Dendritic cell treated with granulocyte-macrophage colony-stimulating factor and Interleukin-4, amounts not matched to agents 40 ng/mL and 50 ng/mL, for 4 days (primary cell): ENCODE data around the gene PIGV.
"Not testable (repeated sequence)": the region's sequence is repeated elsewhere in the genome, so short reads cannot be mapped to it uniquely, and the experiment has no call there.

Source experiments
- H3K27ac Mint-ChIP-seq: one replicate; pipeline ENCODE4 v1.8.0; 2022; ENCODE audit warnings: mild to moderate bottlenecking, mixed read lengths
- H3K27me3 Mint-ChIP-seq: one replicate; pipeline ENCODE4 v1.8.0; 2022; ENCODE audit warnings: mild to moderate bottlenecking, mixed read lengths
- H3K36me3 Mint-ChIP-seq: one replicate; pipeline ENCODE4 v1.8.0; 2022; ENCODE audit warnings: low read depth, mixed read lengths
- H3K4me1 Mint-ChIP-seq: one replicate; pipeline ENCODE4 v1.8.0; 2022; ENCODE audit warnings: low read depth, mixed read lengths
- H3K4me3 Mint-ChIP-seq: one replicate; pipeline ENCODE4 v1.8.0; 2022; ENCODE audit warnings: mild to moderate bottlenecking, moderate library complexity, mixed read lengths
- H3K9me3 Mint-ChIP-seq: one replicate; pipeline ENCODE4 v1.8.0; 2022; ENCODE audit warnings: mixed read lengths
- intact Hi-C: fragments of 100-400 bp; cut with micrococcal nuclease; formaldehyde crosslinking; loops from one replicate; pipeline ENCODE4 v1.15.0; 2022

The PIGV gene

DNA sequence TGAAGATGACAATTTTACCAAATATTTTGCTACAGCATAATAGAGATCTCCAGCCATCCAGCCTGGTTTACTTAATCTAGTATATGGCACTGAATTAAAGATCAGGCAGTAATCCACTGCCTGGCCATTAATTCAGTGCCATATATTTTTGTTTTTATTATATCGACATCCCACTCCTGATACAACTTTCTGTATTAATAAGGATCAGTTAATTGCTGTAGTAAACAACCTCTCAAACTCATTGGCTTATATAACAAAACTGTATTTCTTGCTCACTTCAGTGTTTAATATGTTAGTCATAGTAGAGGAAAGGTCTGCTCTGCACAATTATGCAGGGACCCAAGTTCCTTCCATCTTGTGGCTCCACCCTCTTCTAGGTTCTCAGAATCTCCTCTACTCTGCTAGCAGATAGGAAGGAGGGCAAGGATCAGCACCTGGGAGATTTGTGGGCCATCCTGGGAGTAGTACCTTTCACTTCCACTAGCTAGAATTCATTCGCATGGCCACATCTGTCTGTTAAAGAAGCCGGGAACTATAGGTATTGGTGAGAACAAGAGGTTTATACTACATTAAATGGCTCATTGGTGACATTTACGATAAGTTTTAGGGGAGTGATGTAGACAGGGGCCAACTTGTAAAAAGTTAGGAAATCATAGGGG lies 35.1 kb downstream of the PIGV start:
- Mint-ChIP-seq H3K4me1 (peaks cover 42% of the 10 kb centered on the region), H3K36me3 (peaks cover 9% of the 10 kb centered on the region), H3K27ac (no peak overlapping the region), H3K27me3 (peaks cover 2% of the 10 kb centered on the region), H3K9me3 (no peaks in the 10 kb centered on the region), H3K4me3 (no peak overlapping the region)
- intact Hi-C loops: no loop called here

DNA sequence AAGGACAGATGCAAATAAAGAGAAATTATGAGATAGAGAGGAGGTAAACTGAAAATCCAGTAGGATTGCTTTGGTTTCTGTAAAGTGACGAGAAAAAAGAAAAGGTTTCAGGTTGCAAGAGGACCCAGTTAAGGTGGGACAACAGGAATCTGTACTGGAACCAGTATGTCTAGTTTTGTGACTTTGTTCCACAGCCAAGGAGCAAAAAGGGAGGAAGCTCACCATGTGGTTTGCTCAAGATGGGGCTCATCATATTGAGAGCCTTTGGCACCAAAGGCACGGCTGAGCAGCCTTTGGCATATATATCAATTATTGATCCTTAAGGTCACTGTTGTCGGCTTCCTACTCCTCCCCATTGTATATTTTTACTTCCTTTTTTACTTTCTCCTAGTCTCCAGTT lies 37.0 kb downstream of the PIGV start:
- intact Hi-C loops: no loop called here
- Mint-ChIP-seq H3K27ac (no peak overlapping the region), H3K27me3 (no peaks in the 10 kb centered on the region), H3K4me1 (peaks cover 60% of the 10 kb centered on the region), H3K4me3 (no peak overlapping the region), H3K36me3 (peaks cover 23% of the 10 kb centered on the region), H3K9me3 (no peaks in the 10 kb centered on the region)

DNA sequence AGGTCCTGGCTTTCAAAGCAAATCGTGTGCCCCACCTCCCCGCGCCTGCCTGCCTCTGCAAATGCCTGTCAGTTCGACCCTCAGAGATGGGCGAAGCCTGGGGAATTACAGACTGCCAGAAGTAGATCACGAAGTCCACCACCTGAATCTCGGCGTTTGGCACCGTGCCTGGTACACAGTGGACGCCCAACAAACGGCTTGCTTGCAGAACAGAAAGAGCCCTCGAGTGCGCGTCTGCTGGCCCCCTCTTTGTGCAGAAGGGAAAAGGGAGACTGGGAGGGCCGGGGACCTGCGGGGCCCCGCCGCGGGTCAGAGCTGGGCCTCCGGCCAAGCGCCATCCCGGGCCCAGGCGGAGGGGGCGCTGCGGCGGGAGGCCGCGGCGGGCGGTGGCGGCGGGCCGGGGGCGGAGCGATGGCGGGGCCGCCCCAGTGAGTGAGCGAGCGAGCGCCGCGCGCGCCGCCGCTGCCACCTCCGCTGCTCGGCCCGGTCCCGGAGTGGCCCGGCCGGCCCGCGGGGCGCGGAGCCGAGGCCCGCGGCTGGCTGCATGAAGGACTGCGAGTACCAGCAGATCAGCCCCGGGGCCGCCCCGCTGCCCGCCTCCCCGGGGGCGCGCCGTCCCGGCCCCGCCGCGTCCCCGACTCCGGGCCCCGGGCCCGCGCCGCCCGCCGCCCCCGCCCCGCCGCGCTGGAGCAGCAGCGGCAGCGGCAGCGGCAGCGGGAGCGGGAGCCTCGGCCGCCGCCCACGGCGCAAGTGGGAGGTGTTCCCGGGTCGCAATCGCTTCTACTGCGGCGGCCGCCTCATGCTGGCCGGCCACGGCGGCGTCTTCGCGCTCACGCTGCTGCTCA lies 38.7 kb downstream of the PIGV start, which contains the start of gene ZDHHC18:
Gene ZDHHC18 (plus strand): TSS at position 428 of the 845 bp plus-strand sequence. CDS start 117 bp downstream, at position 545.
- Mint-ChIP-seq H3K27ac (peak within 1 kb of the TSS; percentile 89), H3K27me3 (no peaks in the 10 kb centered on the region), H3K4me1 (peaks cover 64% of the 10 kb centered on the region), H3K9me3 (no peaks in the 10 kb centered on the region), H3K36me3 (peaks cover 36% of the 10 kb centered on the region), H3K4me3 (peak within 1 kb of the TSS; percentile 88)
- intact Hi-C loops: no loop called here

DNA sequence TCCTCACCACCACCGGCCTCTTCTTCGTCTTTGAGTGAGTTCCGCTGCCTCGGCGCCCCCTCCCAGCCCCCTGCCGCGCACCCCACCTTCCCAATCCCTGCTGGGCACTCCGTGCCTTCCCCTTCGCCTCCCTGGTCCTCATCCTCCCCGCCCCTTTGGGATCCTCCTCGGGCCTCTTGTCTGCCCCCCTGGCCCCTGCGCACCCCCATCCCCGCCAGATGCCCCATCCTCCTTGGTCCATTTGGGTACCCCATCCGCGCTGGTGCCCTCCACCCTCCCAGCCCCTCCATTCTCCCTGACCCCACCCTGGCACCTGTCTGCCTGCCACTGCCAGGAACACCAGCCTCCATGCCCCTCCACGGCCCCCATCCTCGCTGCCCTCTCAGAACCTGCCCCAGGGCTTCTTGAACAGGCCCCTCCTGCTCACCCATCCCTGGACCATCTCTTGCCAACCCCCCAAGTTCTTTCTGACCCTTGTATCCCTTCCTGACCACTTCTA lies 39.4 kb downstream of the PIGV start:
- H3K4me3 Mint-ChIP-seq: peak overlapping the region; percentile 88
- no peaks in the 10 kb centered on the region for H3K9me3 Mint-ChIP-seq
- peak overlapping the region; percentile 87 for H3K27ac Mint-ChIP-seq
- intact Hi-C loops: no loop called here
- H3K36me3 Mint-ChIP-seq: peaks cover 43% of the 10 kb centered on the region
- no peaks in the 10 kb centered on the region for H3K27me3 Mint-ChIP-seq
- H3K4me1 Mint-ChIP-seq: peaks cover 69% of the 10 kb centered on the region

DNA sequence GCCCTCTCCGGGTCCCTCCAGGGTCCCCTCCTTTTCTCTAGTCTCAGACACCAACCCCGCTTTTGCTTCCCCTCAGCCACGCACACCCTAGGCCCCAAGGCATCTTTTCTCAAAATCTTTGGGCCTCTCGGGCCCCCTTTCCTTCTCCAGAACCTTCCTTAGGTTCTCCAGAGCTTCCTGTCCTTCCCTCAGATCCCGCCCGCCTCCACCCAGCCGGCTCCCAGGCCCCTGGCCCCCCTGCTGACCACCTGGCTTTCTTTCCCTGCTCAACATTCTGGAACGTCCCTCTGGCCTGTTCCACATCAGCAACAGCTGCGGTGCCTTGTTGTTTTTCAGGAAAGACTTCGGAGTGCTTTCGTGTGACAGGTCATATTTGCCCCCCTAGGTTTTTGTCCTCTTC lies 39.9 kb downstream of the PIGV start:
- peaks cover 48% of the 10 kb centered on the region for H3K36me3 Mint-ChIP-seq
- H3K27ac Mint-ChIP-seq: peak overlapping the region; percentile 87
- intact Hi-C loops: no loop called here
- H3K9me3 Mint-ChIP-seq: no peaks in the 10 kb centered on the region
- no peaks in the 10 kb centered on the region for H3K27me3 Mint-ChIP-seq
- peak overlapping the region; percentile 88 for H3K4me3 Mint-ChIP-seq
- peaks cover 74% of the 10 kb centered on the region for H3K4me1 Mint-ChIP-seq

GRCh38 chr1:26828411-26828991 lies 40.8 kb downstream of the PIGV start:
- Mint-ChIP-seq H3K9me3 (no peaks in the 10 kb centered on the region), H3K4me1 (peaks cover 78% of the 10 kb centered on the region), H3K4me3 (peak overlapping the region; percentile 88), H3K27me3 (no peaks in the 10 kb centered on the region), H3K27ac (peak overlapping the region; percentile 87), H3K36me3 (peaks cover 56% of the 10 kb centered on the region)
- intact Hi-C loops: no loop called here

DNA sequence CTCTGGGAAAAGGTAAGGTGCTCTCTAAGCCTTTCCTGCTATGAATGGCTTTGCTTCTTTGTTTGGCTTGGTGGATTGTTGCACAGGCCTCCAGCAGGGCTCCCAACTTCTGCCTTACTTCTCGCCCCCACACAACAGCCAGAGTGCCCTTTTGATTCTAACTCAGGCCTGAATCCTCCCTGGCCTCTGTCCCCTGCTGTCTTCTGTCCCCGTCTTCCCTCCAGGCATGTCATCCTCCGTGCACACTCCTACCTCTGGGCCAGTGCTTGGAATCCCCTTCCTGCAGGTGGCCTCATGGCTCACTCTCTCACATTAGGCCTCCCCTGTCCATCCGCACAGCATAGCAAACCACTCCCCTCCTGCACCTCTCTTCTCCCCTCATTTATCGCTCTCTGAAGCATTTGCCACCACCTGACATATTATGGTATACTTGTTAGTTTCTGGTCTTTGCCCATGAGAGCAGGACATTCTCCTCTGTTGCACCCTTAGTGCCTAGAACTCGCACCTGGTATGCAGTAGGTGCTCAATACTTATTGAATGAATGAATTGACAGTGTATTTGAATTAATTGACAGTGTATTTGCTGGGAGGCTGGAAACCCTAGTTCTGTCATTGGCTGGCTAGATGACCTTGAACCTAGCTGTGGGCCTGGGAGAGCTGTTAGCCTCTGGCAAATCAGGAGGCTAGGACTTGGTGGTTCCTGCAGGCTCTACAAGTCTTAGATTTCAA lies 41.6 kb downstream of the PIGV start:
- peaks cover 65% of the 10 kb centered on the region for H3K36me3 Mint-ChIP-seq
- peaks cover 86% of the 10 kb centered on the region for H3K4me1 Mint-ChIP-seq
- peak overlapping the region; percentile 87 for H3K27ac Mint-ChIP-seq
- no peaks in the 10 kb centered on the region for H3K9me3 Mint-ChIP-seq
- H3K4me3 Mint-ChIP-seq: peak overlapping the region; percentile 88
- intact Hi-C loops: no loop called here
- no peaks in the 10 kb centered on the region for H3K27me3 Mint-ChIP-seq

GRCh38 chr1:26831059-26831458 lies 43.3 kb downstream of the PIGV start:
- Mint-ChIP-seq H3K27me3 (no peaks in the 10 kb centered on the region), H3K4me3 (no peak overlapping the region), H3K36me3 (peaks cover 82% of the 10 kb centered on the region), H3K9me3 (no peaks in the 10 kb centered on the region), H3K4me1 (peaks cover 78% of the 10 kb centered on the region), H3K27ac (no peak overlapping the region)
- intact Hi-C loops: no loop called here

DNA sequence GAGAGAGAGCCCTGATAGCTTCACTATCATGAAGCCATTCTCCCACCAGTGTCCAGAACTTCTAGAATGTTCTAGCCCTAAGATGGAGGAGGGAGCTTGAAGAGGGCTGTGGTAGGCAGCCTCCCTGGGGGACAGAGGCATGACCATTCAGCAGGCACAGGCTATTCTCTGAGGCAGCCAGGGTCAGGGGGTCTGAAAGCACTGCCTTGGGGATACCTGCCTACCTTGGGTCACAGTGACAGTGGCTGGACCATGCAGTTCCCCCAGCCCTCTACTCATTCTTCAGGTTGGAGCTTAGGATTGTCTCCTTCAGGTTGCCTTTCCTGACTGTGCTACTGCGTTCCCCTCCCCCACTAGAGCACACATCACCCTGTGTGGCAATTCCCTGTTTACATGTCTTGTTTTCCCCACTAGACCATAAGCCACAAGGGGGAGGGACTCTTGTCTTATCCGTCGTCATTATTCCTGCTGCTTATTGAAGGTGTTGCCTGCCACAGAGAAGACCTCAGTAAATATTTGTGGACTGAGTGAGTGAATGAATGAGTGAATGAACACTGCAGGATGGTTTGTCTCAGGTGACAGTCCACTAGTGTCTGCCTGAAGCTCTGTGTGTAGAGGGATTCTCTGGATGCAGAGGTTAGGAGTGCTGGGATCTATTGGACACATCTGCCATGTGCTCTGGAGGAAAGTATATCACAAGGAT lies 43.9 kb downstream of the PIGV start:
- H3K27me3 Mint-ChIP-seq: no peaks in the 10 kb centered on the region
- no peaks in the 10 kb centered on the region for H3K9me3 Mint-ChIP-seq
- H3K27ac Mint-ChIP-seq: no peak overlapping the region
- intact Hi-C loops: no loop called here
- H3K4me1 Mint-ChIP-seq: peaks cover 75% of the 10 kb centered on the region
- H3K36me3 Mint-ChIP-seq: peaks cover 88% of the 10 kb centered on the region
- no peak overlapping the region for H3K4me3 Mint-ChIP-seq

- H3K4me1 Mint-ChIP-seq: peaks cover 72% of the 10 kb centered on the region
- no peaks in the 10 kb centered on the region for H3K27me3 Mint-ChIP-seq
- H3K36me3 Mint-ChIP-seq: peaks cover 91% of the 10 kb centered on the region
- H3K27ac Mint-ChIP-seq: no peak overlapping the region
- H3K4me3 Mint-ChIP-seq: no peak overlapping the region
- intact Hi-C loops: no loop called here
- no peaks in the 10 kb centered on the region for H3K9me3 Mint-ChIP-seq
Measured at GRCh38 chr1:26832249-26832960, 44.7 kb downstream of the PIGV start.

DNA sequence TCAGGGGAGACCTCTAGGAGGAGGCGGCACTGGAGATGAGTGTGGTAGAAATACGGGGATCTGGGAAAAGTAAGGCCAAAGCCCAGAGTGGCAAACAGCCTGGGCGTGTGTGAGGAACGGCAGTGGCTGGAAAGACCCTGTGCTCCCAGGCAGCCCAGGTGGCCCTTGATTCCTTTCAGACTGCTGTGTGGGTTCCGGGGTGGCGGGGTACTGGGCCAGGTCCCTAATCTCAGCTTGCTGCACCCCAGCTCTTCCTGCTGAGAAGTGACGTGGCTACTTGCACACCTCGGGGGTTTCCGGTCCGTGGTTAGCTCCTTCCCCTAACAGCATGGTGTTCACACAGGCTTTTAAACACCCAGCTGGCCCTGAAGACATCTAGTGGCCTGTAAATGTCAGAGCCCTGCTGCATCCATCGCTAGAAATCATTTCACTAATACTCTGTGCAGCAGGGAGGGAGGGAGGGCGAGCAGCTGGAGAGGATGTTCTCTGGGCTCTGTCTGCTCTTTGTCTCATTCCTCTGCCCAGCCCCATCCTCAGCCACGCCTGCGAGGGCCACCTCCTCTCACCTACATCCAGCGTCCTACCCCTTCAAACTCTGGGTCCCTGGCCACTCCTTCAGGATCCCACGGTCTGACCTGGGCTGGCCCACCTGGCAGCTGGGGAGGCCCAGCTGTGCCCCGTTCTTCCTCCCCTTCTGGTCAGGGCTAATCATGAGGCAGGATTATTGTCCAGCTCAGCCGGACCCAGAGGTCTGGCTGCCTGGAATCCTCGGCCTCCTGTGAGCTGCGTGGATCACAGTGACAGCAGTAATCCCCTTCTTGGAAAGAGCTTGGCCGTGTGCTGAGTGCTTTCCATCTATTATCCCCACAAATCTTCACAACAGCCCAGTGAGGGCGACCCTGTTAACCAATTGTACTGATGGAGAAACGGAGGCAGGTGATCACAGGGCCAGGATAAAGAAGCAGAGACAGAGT lies 46.0 kb downstream of the PIGV start:
- Mint-ChIP-seq H3K27me3 (no peaks in the 10 kb centered on the region), H3K27ac (peak overlapping the region; percentile 37), H3K4me1 (peaks cover 59% of the 10 kb centered on the region), H3K9me3 (no peaks in the 10 kb centered on the region), H3K4me3 (peak overlapping the region; percentile 35), H3K36me3 (peaks cover 96% of the 10 kb centered on the region)
- intact Hi-C loops: no loop called here

DNA sequence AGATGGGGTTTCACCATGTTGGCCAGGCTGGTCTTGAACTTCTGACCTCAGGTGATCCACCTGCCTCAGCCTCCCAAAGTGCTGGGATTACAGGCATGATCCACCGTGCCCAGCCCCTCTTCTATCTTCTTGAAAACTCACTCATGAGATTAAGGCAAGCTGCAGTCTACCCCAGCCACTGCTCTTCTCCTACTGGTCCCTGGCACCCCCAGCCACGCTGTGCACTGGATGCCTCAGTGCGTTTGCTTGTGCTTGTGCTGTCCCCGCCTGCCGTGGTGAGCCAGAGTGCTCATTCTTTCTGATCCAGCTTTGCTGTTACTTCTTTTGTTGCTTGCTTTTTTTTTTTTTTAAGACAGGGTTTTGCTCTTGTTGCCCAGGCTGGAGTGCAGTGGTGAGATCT lies 49.9 kb downstream of the PIGV start:
- intact Hi-C loops, H3K27me3 Mint-ChIP-seq, H3K9me3 Mint-ChIP-seq, H3K4me3 Mint-ChIP-seq, H3K27ac Mint-ChIP-seq: not testable (repeated sequence)
- H3K36me3 Mint-ChIP-seq: peaks cover 100% of the 10 kb centered on the region
- H3K4me1 Mint-ChIP-seq: peaks cover 27% of the 10 kb centered on the region
